Right ventricle myocardium superior (tissue), 1 donor: Measurements from ENCODE around the gene ST7. TPM values are rescaled to one million over a fixed set of nuclear protein-coding genes. Genes with fewer than 3 reads are reported as not detected.
A peak's percentile ranks its signal among the peaks of the same experiment; 100 is the strongest.
"Not testable (repeated sequence)": the region's sequence is repeated elsewhere in the genome, so short reads cannot be mapped to it uniquely, and the experiment has no call there.

Experiments
- ATAC-seq: fragments of 200-7000 bp; cut with Tn5 transposase; one replicate; pipeline ENCODE4 v1.9.1; 2020; ENCODE audit warnings: mild to moderate bottlenecking; ENCODE audit not compliant: poor library complexity
- DNase-seq: peaks from one replicate; pipeline ENCODE4 v3.0.0-alpha.2; 2020
- intact Hi-C: fragments of 100-400 bp; cut with DNase I; formaldehyde crosslinking; loops from one replicate; pipeline ENCODE4 v1.11.2; 2022
- long read RNA-seq: library from polyadenylated mRNA; unstranded; transcript quantifications from one replicate; pipeline ENCODE4 v2.0.0, GENCODE V29; 2021
- total RNA-seq: library from RNA; stranded (reverse); fragmentation: NEBNext Ultra II Directional; extraction: Animal tissue kit (Norgen Biotek cat#: 25700); gene quantifications from one replicate; pipeline ENCODE4 v1.2.1, GENCODE V29; 2021
- donor health status: DM: no; HTN: yes; CAD: no; lungs with severe emphysema.

Gene ST7, protein sequence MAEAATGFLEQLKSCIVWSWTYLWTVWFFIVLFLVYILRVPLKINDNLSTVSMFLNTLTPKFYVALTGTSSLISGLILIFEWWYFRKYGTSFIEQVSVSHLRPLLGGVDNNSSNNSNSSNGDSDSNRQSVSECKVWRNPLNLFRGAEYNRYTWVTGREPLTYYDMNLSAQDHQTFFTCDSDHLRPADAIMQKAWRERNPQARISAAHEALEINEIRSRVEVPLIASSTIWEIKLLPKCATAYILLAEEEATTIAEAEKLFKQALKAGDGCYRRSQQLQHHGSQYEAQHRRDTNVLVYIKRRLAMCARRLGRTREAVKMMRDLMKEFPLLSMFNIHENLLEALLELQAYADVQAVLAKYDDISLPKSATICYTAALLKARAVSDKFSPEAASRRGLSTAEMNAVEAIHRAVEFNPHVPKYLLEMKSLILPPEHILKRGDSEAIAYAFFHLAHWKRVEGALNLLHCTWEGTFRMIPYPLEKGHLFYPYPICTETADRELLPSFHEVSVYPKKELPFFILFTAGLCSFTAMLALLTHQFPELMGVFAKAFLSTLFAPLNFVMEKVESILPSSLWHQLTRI
- 29.7 TPM for total RNA-seq
- long read RNA-seq, transcript ST7-202 (16 exons, 2,142 nt): major isoform, 15 of 56 reads
- long read RNA-seq, transcript ST7-208 (15 exons, 2,110 nt): major isoform, 15 of 56 reads
- long read RNA-seq, partial matches to known transcripts: 5 of 56 reads
- long read RNA-seq, other reads (novel, unspliced or antisense): 17 of 56 reads

DNA sequence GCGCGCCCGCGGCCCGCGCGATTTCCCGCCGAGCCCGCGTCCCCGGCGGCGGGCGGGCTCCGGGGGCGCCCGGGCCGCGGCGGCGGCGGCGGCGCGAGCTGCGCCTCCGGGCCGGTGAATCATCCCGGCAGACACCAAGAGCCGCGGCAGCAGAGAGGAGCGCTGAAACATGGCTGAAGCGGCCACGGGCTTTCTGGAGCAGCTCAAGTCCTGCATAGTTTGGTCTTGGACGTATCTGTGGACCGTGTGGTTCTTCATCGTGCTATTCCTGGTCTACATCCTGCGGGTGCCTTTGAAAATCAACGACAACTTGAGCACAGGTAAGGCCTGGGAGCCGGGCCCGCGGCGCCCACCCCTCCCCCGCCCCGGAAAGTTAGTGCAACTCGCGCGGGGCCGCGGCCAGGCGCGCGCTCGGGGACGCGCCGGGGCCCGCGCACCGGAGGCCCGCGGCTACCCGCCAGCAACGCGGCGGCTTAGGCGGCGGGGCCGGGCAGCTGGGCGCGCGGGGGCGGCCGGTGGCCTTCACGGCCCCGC lies at the start of gene ST7:
ST7 (plus strand) TSS at position 130 of the 534 bp plus-strand sequence; CDS start at position 170, 40 bp downstream.
- intact Hi-C loops: no loop called here
- ATAC-seq (peak; percentile 60), DNase-seq (peak; percentile 64)

DNA sequence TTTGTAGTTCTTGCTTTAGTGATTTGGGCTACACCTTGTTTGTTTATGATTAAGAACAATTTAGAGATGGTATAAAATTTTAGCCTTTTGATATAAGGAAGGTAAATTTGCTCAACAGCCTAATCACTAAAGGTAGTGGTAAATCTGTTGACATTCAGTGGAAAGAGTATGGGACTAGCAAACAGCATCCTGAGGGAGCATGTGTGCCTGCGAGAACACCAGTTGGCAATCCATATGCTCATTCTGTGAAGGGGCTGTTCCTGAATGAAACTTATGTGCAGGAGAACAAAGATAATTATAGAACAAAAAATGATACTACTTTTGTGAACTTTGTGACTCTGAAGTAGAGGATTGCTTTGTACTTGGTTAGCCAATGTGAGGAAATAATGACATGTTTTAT lies 46.9 kb upstream of the ST7 start:
- intact Hi-C loops: no loop called here
- ATAC-seq (no peak), DNase-seq (no peak)

DNA sequence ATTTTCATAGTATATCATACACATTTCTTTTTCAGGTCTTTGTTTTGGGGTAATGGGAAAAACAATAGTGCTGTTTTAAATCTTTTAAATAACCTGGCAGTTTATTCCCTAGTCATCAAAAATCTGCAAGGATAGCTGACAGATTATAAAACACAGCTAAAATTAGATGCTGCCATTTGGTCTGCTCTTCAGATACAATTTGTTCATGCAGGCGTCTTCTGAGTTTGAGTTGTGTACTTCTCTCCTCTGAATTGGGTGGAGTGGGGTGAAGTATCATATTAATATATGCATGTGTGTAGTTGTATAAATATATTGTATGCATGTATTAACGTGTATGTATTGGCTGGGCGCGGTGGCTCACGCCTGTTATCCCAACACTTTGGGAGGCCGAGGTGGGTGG lies 42.9 kb upstream of the ST7 start:
- intact Hi-C loops: loop anchor here (10.0 kb wide), 1 partner anchor 46 kb away; the partner anchor contains the start of gene CAPZA2
- DNase-seq: no peak
- peak; percentile 51 for ATAC-seq

DNA sequence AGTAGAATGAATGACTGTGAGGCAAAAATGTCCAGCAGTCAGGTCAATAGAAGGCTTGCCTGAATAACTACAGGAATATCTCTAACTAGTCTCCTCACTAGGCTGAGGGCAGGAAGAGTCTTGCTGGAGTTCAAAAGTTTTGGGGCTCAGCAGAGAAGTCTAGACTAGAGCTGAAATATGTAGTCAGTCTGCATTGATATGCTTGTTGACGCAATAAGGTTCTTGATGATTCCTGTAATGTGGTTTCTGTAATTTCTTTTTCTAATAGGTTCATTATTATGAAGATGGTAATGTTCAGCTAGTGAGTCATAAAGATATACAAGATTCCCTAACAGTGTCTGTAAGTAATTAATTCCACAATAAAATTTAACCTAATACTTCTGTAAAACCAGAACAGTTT lies 41.5 kb upstream of the ST7 start:
- no peak for DNase-seq
- intact Hi-C loops: loop anchor here (10.0 kb wide), 1 partner anchor 47 kb away; the partner anchor contains the start of gene CAPZA2
- no peak for ATAC-seq

DNA sequence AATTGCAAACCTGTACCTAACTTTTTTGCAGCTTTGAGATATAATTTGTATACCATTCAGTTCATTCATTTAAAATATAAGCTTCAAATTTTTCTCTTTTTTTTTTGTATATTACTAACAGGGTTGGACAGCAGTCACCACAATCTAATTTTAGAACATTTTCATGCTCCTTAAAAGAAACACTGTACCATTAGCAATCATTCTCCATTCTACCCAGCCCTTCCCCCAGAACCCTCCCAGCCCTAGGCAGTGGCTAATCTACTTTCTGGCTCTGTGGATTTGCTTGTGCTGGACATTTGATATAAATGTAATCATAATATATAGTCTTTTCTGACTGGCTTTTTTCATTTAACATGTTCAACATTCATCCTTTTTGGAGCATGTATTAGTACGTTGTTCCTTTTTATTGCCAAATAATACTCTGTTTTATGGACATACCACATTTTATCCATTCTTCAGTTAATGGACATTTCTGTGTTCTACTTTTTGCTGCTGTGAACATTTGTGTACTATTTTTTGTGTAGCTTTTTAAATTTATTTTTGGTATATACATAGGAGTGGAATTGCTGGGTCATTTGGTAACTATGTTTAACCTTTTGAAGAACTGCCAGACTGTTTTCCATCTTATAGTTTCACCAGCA lies 40.9 kb upstream of the ST7 start:
- peak; percentile 36 for ATAC-seq
- intact Hi-C loops: loop anchor here (10.0 kb wide), 1 partner anchor 48 kb away; the partner anchor contains the start of gene CAPZA2
- no peak for DNase-seq

DNA sequence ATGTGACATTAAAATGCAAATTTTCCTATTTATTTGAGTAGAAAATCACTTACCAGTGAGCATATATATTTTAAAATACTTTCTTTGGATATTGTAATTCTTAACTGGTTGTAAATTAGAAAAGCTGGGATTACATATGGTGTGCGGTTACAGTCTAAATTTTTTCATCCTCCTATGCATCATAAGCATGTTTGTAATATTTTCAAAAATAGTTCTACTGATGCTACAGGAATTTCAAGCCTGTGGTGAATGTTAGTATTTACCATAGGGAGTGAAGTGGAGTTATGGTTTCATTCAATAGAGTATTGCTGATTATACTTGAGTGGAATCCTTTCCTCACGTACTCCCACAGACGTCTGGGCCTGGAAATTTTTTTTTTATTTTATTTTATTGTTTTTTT lies 34.6 kb upstream of the ST7 start:
- ATAC-seq (no peak), DNase-seq (no peak)
- intact Hi-C loops: loop anchor here (10.0 kb wide), 1 partner anchor 54 kb away; the partner anchor contains the start of gene CAPZA2

DNA sequence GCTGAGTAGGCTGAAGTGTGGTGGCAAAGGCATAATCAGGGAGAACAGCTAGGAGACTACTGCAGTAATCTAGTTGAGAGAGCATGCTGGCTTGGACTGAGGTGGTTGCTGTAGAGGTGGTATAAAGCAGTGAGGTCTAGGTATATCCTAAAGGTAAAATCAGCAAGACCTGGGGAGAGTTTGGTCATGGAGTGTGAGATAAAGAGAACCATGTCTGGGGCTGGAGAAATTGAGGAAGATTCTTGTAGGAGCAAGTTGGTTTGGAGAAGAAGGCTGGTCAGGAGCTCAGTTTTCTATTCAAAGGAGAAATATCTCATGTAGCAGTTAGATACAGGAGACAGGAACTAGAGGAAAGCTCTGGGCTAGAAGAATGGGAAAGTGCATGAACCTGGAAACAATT lies 32.9 kb upstream of the ST7 start:
- no peak for ATAC-seq
- intact Hi-C loops: no loop called here
- no peak for DNase-seq

DNA sequence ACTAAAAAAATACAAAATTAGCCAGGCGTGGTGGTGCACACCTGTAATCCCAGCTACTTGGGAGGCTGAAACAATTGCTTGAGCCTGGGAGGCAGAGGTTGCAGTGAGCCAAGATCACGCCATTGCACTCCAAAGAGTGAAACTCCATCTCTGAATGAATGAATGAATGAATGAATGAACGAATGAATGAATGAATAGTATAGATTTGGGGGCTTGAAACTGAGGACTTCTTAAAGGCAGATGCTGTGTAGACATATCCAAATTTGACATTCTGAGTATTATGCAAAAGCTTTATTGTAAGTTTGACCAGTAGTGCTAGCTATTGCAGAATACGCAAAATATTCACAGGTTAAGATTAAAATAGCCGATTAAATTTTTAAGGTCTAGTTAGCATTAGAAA lies 30.8 kb upstream of the ST7 start:
- no peak for ATAC-seq
- DNase-seq: no peak
- intact Hi-C loops: no loop called here

DNA sequence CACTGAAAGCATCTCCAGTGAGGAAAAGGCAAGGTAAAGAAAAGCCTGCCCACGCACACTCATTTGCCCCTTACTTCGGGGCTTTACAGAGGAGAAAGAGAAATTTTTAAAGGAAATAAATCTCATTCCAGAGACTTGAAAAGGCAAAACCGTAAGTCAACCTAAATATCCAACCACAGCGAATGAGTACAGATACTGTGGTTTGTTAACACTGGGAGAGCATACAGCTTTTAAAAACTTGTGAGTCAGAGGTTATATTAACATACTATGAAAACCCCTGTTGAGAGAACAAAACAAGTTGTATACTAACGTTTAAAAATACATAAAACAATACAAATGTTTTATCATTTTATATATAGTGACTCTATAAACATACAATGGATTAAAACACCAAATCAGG lies 28.6 kb upstream of the ST7 start:
- ATAC-seq (no peak), DNase-seq (no peak)
- intact Hi-C loops: no loop called here

DNA sequence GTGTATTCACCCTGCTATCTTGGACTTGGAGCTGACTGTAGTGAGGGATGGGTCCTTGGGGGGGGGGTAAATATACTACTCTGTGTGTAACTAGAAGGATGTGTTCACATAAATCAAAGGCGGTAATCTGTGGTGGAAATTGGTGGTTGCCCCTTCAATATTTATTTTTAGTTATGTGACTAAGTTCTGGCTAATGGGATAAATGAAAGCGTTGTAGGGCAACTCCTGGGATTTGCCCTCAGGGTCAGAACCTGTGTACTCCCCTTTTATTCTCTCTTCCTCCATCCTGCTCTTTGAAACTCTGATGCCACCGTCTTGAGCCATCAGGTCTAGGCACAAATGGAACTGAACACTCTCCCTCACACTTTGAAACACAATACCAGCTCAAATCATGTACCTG lies 24.3 kb upstream of the ST7 start:
- intact Hi-C loops: no loop called here
- no peak for ATAC-seq
- DNase-seq: no peak

DNA sequence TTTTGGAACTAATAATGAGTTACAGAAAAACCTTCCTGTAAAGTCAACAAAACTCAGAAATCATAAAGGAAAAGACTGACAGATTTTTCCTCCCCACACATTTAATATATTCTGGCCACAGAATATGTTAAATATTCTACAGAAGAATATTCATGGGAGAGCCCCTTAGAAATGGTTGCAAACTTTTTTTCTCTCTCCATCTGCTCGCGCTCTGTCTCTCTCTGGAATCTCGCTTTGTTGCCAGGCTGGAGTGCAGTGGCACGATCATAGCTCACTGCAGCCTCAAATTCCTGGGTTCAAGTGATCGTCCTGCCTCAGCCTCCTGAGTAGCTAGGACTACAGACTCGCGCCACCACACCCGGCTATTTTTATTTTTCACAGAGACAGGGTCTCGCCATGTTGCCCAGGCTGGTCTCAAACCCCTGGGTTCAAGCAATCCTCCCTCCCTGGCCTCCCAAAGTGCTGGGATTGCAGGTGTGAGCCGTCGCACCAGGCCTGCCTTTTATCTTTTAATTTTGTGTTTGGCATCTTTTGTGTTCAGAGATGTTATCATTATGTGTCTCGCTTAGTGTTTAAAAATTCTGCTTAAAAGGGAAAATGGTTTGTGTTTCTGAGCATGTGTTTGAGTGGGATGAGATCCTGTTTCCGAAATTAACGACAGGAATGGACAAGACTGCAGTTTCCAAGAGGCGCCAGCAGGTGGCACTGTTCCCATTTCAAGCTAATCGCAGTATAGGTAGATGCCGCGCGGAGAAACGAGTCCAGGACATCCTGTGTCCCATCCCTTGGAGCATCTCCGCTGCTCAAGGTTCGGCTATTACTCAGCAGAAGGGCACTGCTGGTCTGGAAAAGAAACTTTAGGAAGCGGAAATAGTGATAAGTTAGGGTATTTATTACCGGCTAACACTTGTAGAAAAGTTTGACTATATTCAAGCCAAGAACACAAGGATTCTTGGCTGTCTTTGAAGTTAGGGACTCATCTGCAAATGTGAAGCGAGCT lies 23.1 kb upstream of the ST7 start:
- intact Hi-C loops: loop anchor here (5.0 kb wide), 1 partner anchor 187 kb away; no protein-coding TSS in a partner anchor
- ATAC-seq (peak; percentile 95), DNase-seq (peak; percentile 90)

DNA sequence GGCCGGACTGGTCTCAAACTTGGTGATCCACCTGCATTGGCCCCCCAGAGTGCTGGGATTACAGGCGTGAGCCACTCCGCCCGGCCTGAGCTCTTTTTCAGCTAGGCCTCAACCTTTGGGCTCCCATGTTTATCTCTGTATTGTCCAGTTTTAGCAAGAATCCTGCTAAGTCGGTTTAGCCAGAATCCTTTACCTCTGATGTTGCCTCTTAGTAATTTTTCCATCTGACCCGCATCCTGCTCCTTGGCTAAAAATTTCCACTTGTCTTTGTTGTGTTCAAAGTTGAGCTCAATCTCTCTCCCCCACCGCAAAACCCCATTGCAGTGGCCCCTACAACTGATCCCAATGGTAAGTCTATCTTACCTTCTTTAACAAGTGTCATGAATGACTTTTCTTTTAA lies 20.7 kb upstream of the ST7 start:
- DNase-seq (no peak), ATAC-seq (no peak)
- intact Hi-C loops: loop anchor here (5.0 kb wide), 1 partner anchor 185 kb away; no protein-coding TSS in a partner anchor

DNA sequence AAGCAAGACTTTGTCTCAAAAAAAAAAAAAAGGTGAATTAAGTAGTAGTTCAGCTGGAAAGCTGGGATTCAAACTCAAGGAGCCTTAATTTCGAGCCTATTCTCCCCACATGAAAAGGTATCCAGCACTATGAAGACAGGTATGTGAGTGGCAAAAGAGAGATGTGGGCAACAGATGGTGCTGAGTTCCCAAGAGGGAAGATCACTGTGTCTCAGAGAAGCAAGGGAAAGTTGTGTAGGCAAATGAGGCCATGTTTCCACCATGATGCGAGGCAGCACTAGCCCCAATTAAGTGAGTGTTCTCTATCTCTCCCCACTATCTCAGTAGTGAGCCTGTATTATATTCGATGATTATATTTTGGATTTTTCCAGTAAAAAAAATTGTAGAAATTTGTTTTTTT lies 19.8 kb upstream of the ST7 start:
- ATAC-seq: no peak
- intact Hi-C loops: loop anchor here (5.0 kb wide), 1 partner anchor 184 kb away; no protein-coding TSS in a partner anchor
- no peak for DNase-seq

DNA sequence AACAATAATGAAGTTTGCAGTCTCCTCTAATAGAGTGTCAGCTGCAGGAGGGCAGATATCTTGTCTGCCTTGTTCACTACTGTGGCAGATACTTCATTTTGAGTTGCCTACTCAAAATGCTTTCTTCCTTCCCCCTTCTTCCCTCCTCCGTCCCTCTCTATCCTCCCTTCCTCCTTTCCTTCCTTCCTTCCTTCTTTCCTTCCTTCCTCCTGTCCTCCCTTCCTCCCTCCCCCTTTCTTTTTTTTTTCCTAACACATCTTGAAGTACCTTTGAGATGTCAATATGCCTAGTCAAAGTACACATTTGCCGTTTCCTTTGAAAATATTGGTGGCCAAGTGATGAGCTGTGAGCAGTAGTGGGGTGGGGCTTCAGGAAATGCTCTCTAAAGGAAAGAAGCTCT lies 18.7 kb upstream of the ST7 start:
- ATAC-seq (no peak), DNase-seq (no peak)
- intact Hi-C loops: loop anchor here (5.0 kb wide), 1 partner anchor 183 kb away; no protein-coding TSS in a partner anchor

DNA sequence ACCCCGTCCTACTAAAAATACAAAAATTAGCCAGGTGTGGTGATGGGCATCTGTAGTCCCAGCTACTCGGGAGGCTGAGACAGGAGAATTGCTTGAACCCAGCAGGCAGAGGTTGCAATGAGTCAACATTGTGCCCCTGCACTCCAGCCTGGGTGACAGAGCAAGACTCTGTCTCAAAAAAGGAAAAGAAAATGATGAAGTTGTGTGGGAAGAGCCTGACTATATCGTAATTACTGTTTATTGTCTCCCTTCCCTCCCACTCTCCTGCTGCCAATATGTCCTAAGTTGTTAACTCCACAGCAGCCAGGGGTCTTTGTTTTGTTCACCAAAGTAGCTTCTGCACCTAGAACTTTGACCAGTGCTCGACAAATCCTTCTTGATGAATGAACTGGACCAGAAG lies 16.5 kb upstream of the ST7 start:
- ATAC-seq, DNase-seq, intact Hi-C loops: not testable (repeated sequence)

DNA sequence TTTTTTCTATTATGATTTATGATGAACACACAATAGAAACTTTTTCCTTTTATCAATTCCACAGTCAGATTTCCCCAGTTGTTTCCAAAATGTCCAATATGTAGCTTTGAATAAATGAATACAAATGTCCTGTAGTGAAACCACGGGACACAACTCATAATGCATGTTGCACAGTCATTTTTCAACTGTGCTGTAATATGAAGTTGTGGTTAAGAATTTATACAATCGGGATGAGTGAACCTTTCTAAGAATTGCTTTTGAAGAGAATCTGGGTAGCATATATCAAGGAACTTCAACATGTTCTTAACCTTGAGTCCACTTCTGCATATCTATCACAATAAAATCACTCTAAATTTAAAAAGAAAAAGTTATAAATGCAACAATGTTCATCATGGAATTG lies 14.6 kb upstream of the ST7 start:
- intact Hi-C loops: no loop called here
- DNase-seq (no peak), ATAC-seq (no peak)

DNA sequence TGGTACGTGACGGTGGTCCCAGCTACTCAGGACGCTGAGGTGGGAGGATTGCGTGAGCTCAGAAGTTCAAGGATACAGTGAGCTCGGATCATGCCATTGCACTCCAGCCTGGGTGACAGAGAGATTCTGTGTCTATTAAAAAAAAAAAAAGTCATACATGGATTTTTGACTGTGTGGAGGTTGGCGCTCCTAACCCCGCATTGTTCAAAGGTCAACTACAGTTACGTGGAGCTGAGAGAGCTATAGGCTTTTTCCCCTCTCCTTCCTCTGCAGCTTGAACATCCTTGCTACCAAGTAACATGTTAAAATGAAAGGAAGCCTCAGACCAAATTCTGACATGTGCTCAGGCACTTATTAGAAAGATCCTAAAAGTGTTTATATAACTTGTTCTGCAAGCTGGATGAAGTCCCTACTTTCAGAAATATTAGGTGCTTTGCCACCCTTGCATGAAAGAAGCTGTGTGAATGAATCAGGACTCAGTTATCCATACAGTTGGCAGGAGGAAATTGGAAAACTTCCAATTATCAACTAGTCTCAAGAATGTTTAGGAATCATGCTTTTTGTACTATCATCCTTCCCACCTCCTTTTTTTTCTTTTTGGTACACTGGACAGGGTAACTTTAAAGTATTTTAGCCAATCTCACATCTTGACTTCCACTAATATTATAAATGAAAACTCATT lies 12.5 kb upstream of the ST7 start:
- ATAC-seq (no peak), DNase-seq (no peak)
- intact Hi-C loops: no loop called here
